ENCODE data around the gene FGD6.

- TF ChIP-seq POLR2AphosphoS5 (IDR thresholded peaks at IDR 0.05; ENCODE audit: insufficient read depth in 1 of 2, low read depth in 1 of 2) (no peak), CTCF (IDR thresholded peaks at IDR 0.05) (no peak), POLR2A (IDR thresholded peaks at IDR 0.05) (no peak)
Observed at GRCh38 chr12:95230313-95230712, 13.0 kb upstream of the FGD6 start.
